Endothelial cell (in vitro differentiated cells): ENCODE results near the gene KSR2. TPM values are rescaled to one million over a fixed set of nuclear protein-coding genes. Genes with fewer than 3 reads are reported as not detected.

Experiments
- DNase-seq: peaks from one replicate; pipeline ENCODE4 v3.0.0; 2021; ENCODE audit warnings: low spot score
- H3K27ac Mint-ChIP-seq: one replicate; pipeline ENCODE4 v1.8.0; 2021; ENCODE audit warnings: mixed read lengths, inconsistent platforms; ENCODE audit not compliant: unreplicated experiment
- H3K27me3 Mint-ChIP-seq: one replicate; pipeline ENCODE4 v1.8.0; 2021; ENCODE audit warnings: mild to moderate bottlenecking, moderate library complexity, mixed read lengths, inconsistent platforms; ENCODE audit not compliant: unreplicated experiment
- H3K36me3 Mint-ChIP-seq: one replicate; pipeline ENCODE4 v1.8.0; 2021; ENCODE audit warnings: mild to moderate bottlenecking, low read depth, mixed read lengths, inconsistent platforms; ENCODE audit not compliant: unreplicated experiment
- H3K4me1 Mint-ChIP-seq: one replicate; pipeline ENCODE4 v1.8.0; 2021; ENCODE audit warnings: mild to moderate bottlenecking, mixed read lengths, inconsistent platforms; ENCODE audit not compliant: unreplicated experiment
- H3K4me3 Mint-ChIP-seq: one replicate; pipeline ENCODE4 v1.8.0; 2021; ENCODE audit warnings: mild to moderate bottlenecking, mixed read lengths, inconsistent platforms; ENCODE audit not compliant: unreplicated experiment
- H3K9me3 Mint-ChIP-seq: one replicate; pipeline ENCODE4 v1.8.0; 2021; ENCODE audit warnings: mixed read lengths, inconsistent platforms; ENCODE audit not compliant: unreplicated experiment
- total RNA-seq: library from RNA; stranded (reverse); fragmentation: NEBNext Ultra II Directional; extraction: Animal tissue kit (Norgen Biotek cat#: 25700); gene quantifications from one replicate; pipeline ENCODE4 v1.2.1, GENCODE V29; 2021; ENCODE audit not compliant: unreplicated experiment
- TF ChIP-seq, protein P1 (sequence below): fragments of 200-600 bp; sonication (generic); IDR thresholded peaks from one replicate; pipeline ENCODE4 v1.5.0; 2021; ENCODE audit warnings: antibody characterized with exemption; ENCODE audit not compliant: unreplicated experiment

The KSR2 gene
- total RNA-seq, 1 donor from 2014 or later: 0.05 TPM

GRCh38 chr12:117577122-117577657, 391.6 kb downstream of the KSR2 start:
- Mint-ChIP-seq H3K27me3 (peaks cover 2% of the 10 kb centered on the region), H3K36me3 (no peaks in the 10 kb centered on the region), H3K9me3 (no peaks in the 10 kb centered on the region), H3K4me3 (no peak overlapping the region), H3K4me1 (no peaks in the 10 kb centered on the region), H3K27ac (no peak overlapping the region)
- no peak for DNase-seq
- TF ChIP-seq, protein P1, sequence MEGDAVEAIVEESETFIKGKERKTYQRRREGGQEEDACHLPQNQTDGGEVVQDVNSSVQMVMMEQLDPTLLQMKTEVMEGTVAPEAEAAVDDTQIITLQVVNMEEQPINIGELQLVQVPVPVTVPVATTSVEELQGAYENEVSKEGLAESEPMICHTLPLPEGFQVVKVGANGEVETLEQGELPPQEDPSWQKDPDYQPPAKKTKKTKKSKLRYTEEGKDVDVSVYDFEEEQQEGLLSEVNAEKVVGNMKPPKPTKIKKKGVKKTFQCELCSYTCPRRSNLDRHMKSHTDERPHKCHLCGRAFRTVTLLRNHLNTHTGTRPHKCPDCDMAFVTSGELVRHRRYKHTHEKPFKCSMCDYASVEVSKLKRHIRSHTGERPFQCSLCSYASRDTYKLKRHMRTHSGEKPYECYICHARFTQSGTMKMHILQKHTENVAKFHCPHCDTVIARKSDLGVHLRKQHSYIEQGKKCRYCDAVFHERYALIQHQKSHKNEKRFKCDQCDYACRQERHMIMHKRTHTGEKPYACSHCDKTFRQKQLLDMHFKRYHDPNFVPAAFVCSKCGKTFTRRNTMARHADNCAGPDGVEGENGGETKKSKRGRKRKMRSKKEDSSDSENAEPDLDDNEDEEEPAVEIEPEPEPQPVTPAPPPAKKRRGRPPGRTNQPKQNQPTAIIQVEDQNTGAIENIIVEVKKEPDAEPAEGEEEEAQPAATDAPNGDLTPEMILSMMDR: no peak

GRCh38 chr12:117576053-117576452, 392.7 kb downstream of the KSR2 start:
- H3K4me1 Mint-ChIP-seq: no peaks in the 10 kb centered on the region
- DNase-seq: no peak
- H3K27me3 Mint-ChIP-seq: peaks cover 2% of the 10 kb centered on the region
- TF ChIP-seq, protein P1: no peak
- H3K4me3 Mint-ChIP-seq: no peak overlapping the region
- H3K36me3 Mint-ChIP-seq: no peaks in the 10 kb centered on the region
- no peak overlapping the region for H3K27ac Mint-ChIP-seq
- no peaks in the 10 kb centered on the region for H3K9me3 Mint-ChIP-seq

- no peak overlapping the region for H3K4me3 Mint-ChIP-seq
- H3K9me3 Mint-ChIP-seq: no peaks in the 10 kb centered on the region
- H3K27me3 Mint-ChIP-seq: peaks cover 2% of the 10 kb centered on the region
- no peak overlapping the region for H3K27ac Mint-ChIP-seq
- H3K4me1 Mint-ChIP-seq: no peaks in the 10 kb centered on the region
- no peak for DNase-seq
- H3K36me3 Mint-ChIP-seq: no peaks in the 10 kb centered on the region
- TF ChIP-seq, protein P1: no peak
These were observed 394.1 kb downstream of the KSR2 start for GRCh38 chr12:117574655-117575054.

- TF ChIP-seq, protein P1: no peak
- no peaks in the 10 kb centered on the region for H3K9me3 Mint-ChIP-seq
These were observed 396.0 kb downstream of the KSR2 start for GRCh38 chr12:117572755-117573154.

DNA sequence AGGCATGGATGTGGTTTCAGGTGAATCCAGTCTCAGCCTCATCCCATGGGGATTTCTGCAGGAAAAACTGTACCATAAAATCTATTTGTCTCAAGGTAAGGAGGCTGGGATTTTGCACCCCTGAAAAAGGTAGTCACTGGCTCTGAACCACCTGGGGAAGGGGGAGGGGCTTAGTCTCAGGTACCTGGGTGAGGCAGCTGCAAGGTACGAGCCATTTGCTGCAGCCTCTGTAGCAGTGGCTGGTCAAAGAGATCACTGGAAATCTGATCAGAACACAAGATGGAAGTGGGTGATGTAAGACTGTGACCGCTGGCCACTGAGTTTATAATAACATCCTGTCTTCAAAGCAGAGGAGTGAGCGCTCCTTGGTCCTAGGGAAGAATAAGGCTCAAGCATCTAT, 397.5 kb downstream of the KSR2 start:
- no peaks in the 10 kb centered on the region for H3K9me3 Mint-ChIP-seq
- no peak for DNase-seq
- TF ChIP-seq, protein P1: no peak
- H3K4me1 Mint-ChIP-seq: no peaks in the 10 kb centered on the region
- no peak overlapping the region for H3K4me3 Mint-ChIP-seq
- peaks cover 2% of the 10 kb centered on the region for H3K27me3 Mint-ChIP-seq
- no peak overlapping the region for H3K27ac Mint-ChIP-seq
- H3K36me3 Mint-ChIP-seq: no peaks in the 10 kb centered on the region

More at GRCh38 chr12:117572755-117573154, 396.0 kb downstream of the KSR2 start:
- Mint-ChIP-seq H3K36me3 (no peaks in the 10 kb centered on the region), H3K27me3 (peaks cover 2% of the 10 kb centered on the region), H3K4me3 (no peak overlapping the region), H3K4me1 (no peaks in the 10 kb centered on the region), H3K27ac (no peak overlapping the region)
- no peak for DNase-seq
